DND-41 (cell line): ENCODE measurements around the gene CCDC183.

Experiments
- ATAC-seq: fragments of 200-7000 bp; cut with Tn5 transposase; 3 replicates; pipeline ENCODE4 v1.9.1; 2021; ENCODE audit warnings: low read depth; ENCODE audit not compliant: insufficient read depth
- DNase-seq: peaks from one replicate; pipeline ENCODE4 v3.0.0-alpha.2; 2020
- H2AFZ ChIP-seq: 2 replicates; pipeline ENCODE4 v1.6.0; 2012; ENCODE audit warnings: low read depth, low read length
- H3K27ac ChIP-seq: 2 replicates; pipeline ENCODE4 v1.5.1; 2012; ENCODE audit warnings: low read length, inconsistent platforms
- H3K27me3 ChIP-seq: fragments of 200-600 bp; sonication (generic); 2 replicates; pipeline ENCODE4 v1.6.0; 2012; ENCODE audit warnings: low read length, mild to moderate bottlenecking, inconsistent platforms; ENCODE audit not compliant: insufficient read depth, poor library complexity
- H3K36me3 ChIP-seq: 2 replicates; pipeline ENCODE4 v1.5.1; 2012; ENCODE audit warnings: low read length, inconsistent platforms; ENCODE audit not compliant: insufficient read depth
- H3K4me1 ChIP-seq: 2 replicates; pipeline ENCODE4 v1.5.1; 2012; ENCODE audit warnings: mild to moderate bottlenecking, low read length; ENCODE audit not compliant: insufficient read depth
- H3K4me2 ChIP-seq: 2 replicates; pipeline ENCODE4 v1.6.0; 2012; ENCODE audit warnings: mild to moderate bottlenecking, moderate library complexity, low read length, inconsistent platforms; ENCODE audit not compliant: insufficient read depth
- H3K4me3 ChIP-seq, 2 experiments: fragments of 200-600 bp in 1 of 2; shearing (Covaris generic) in 1 of 2; 2 replicates each; pipeline ENCODE4 v1.5.1; 2012 to 2016; ENCODE audit warnings: inconsistent platforms in 2 of 2, low read length in 2 of 2, mild to moderate bottlenecking in 2 of 2, low read depth in 1 of 2, moderate library complexity in 1 of 2
- H3K79me2 ChIP-seq: 2 replicates; pipeline ENCODE4 v1.6.0; 2012; ENCODE audit warnings: low read length, inconsistent platforms; ENCODE audit not compliant: insufficient read depth
- H3K9ac ChIP-seq: 2 replicates; pipeline ENCODE4 v1.6.0; 2012; ENCODE audit warnings: low read depth, mild to moderate bottlenecking, inconsistent platforms, low read length, moderate library complexity
- H3K9me3 ChIP-seq: 2 replicates; pipeline ENCODE4 v1.5.1; 2012; ENCODE audit warnings: low read length, moderate library complexity, mild to moderate bottlenecking, inconsistent platforms; ENCODE audit not compliant: insufficient read depth, severe bottlenecking
- H4K20me1 ChIP-seq: 2 replicates; pipeline ENCODE4 v1.6.0; 2012; ENCODE audit warnings: low read length; ENCODE audit not compliant: insufficient read depth
- CTCF ChIP-seq: IDR thresholded peaks from 2 replicates; pipeline ENCODE4 v1.5.1; 2012; ENCODE audit warnings: borderline replicate concordance, low read length, moderate library complexity, mild to moderate bottlenecking; ENCODE audit not compliant: poor library complexity, severe bottlenecking; ENCODE audit errors: extremely low read depth
- EZH2 ChIP-seq: IDR thresholded peaks from 3 replicates; pipeline ENCODE4 v1.6.1; 2012; ENCODE audit warnings: borderline replicate concordance, low read depth, mild to moderate bottlenecking, moderate library complexity, low read length, inconsistent platforms; ENCODE audit not compliant: severe bottlenecking

Gene CCDC183

GRCh38 chr9:136761545-136761981, 34.6 kb upstream of the CCDC183 start:
- Histone ChIP-seq H3K9ac (no peak overlapping the region), H3K4me1 (no peaks in the 10 kb centered on the region), H3K4me3 (no peak overlapping the region), H3K9me3 (no peaks in the 10 kb centered on the region), H3K4me2 (no peak overlapping the region), H4K20me1 (no peaks in the 10 kb centered on the region), H3K27ac (no peak overlapping the region), H2AFZ (no peak overlapping the region), H3K27me3 (no peaks in the 10 kb centered on the region), H3K36me3 (no peaks in the 10 kb centered on the region), H3K79me2 (no peaks in the 10 kb centered on the region)
- TF ChIP-seq CTCF = no peak
- TF ChIP-seq EZH2 = no peak
- no peak for DNase-seq
- ATAC-seq = no peak

DNA sequence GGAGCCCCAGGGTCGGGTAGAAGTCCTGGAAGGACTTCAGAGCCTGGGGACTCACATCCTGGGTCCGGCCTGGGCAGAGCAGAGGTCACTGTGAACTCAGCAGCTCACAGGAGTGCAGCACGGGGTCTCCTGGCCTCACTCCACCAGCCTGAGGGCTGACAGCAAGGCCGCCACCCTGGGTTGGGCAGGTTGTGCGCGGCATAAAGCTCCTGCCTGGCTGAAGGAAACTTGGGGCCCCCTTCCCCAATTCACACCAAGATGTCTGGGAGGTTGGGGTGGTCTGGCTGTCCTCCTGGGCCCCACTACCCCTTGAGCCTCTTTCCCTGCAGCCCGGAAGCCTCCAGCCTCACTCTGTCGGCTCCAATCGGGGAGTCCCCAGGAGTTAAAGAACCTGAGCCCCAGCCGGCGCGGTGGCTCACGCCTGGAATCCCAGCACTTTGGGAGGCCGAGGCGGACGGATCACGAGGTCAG, 33.9 kb upstream of the CCDC183 start:
- Histone ChIP-seq H2AFZ (no peak overlapping the region), H3K36me3 (no peaks in the 10 kb centered on the region), H3K27me3 (no peaks in the 10 kb centered on the region), H3K4me3 (no peak overlapping the region), H3K4me1 (no peaks in the 10 kb centered on the region), H3K9ac (no peak overlapping the region), H3K27ac (no peak overlapping the region), H3K79me2 (no peaks in the 10 kb centered on the region), H4K20me1 (no peaks in the 10 kb centered on the region), H3K4me2 (no peak overlapping the region), H3K9me3 (no peaks in the 10 kb centered on the region)
- ATAC-seq (no peak), DNase-seq (no peak)
- TF ChIP-seq CTCF (no peak), EZH2 (no peak)

DNA sequence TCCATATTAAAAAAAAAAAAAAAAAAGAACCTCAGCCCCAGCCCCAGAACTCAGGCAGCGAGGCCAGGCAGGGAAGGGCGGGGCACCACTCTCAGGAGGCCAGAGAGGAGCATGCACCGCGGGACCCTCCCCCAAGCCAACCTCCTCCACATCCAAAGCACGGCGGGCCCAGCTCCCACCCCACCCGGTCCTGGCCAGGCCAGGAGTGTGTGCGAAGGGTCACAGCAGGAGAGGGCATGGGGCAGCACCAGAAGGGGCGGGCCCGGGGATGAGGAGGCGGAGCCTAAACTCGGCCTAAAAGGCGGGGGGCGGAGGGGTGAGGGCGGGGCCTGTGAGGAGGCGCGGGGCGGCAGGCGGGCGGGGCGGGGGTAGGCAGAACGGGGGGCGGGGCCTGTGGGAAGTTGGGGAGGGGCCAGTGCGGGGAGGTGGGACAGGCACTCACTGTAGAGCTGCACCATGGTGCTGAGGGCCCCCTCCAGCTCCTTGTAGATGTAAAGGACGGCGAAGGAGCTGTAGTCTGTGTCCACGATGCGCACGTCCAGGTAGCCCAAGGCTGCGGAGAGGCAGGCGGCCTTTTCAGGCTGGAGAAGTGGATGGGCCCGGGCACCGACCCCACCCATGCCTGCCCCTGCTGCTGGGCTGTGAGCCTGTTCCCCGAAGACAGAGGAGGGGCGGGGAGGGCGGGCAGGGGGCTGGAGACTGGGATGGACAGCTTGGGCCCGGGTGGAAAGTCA, 33.1 kb upstream of the CCDC183 start:
- Histone ChIP-seq H4K20me1 (no peaks in the 10 kb centered on the region), H3K79me2 (no peaks in the 10 kb centered on the region), H3K36me3 (no peaks in the 10 kb centered on the region), H3K4me2 (no peak overlapping the region), H3K9me3 (no peaks in the 10 kb centered on the region), H3K4me1 (no peaks in the 10 kb centered on the region), H3K9ac (no peak overlapping the region), H2AFZ (no peak overlapping the region), H3K27ac (no peak overlapping the region), H3K4me3 (no peak overlapping the region), H3K27me3 (no peaks in the 10 kb centered on the region)
- DNase-seq (peak; percentile 10), ATAC-seq (no peak)
- TF ChIP-seq EZH2 (no peak), CTCF (no peak)

GRCh38 chr9:136763649-136764035, 32.5 kb upstream of the CCDC183 start:
- Histone ChIP-seq H3K79me2 (no peaks in the 10 kb centered on the region), H2AFZ (no peak overlapping the region), H3K9ac (no peak overlapping the region), H3K36me3 (no peaks in the 10 kb centered on the region), H3K4me2 (no peak overlapping the region), H3K27me3 (no peaks in the 10 kb centered on the region), H4K20me1 (no peaks in the 10 kb centered on the region), H3K4me1 (no peaks in the 10 kb centered on the region), H3K9me3 (no peaks in the 10 kb centered on the region), H3K27ac (no peak overlapping the region), H3K4me3 (no peak overlapping the region)
- DNase-seq (no peak), ATAC-seq (no peak)
- TF ChIP-seq CTCF (no peak), EZH2 (no peak)
